NB4 (cell line): ENCODE measurements around the gene GOLGA7B.

ENCODE experiments used
- POLR2A ChIP-seq: IDR thresholded peaks from 2 replicates; pipeline ENCODE4 v1.6.1; 2011; ENCODE audit warnings: mild to moderate bottlenecking; ENCODE audit not compliant: insufficient read length; ENCODE audit errors: extremely low read depth
- TF ChIP-seq, protein P1 (sequence below): IDR thresholded peaks from one replicate; pipeline ENCODE4 v1.5.1; 2012; ENCODE audit warnings: low read depth, low read length
- TF ChIP-seq, protein P2 (sequence below): IDR thresholded peaks from 2 replicates; pipeline ENCODE4 v1.6.1; 2011; ENCODE audit warnings: low read depth, low read length

DNA sequence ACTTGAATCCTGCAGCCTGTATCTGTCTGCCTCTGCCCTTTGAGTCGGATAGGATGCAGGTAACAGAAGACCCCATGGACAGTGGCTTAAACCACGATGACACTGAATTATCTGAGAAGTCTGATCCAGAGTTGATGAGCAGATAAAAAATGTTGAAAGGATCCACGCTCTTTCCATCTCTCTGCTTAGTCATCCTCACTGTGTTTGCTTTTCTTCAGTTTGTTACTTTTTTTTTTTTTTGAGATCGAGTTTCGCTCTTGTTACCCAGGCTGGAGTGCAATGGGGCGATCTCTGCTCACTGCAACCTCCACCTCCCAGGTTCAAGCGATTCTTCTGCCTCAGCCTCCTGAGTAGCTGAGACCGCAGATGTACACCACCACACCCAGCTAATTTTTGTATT lies 36.9 kb upstream of the GOLGA7B start:
- TF ChIP-seq, protein P1, sequence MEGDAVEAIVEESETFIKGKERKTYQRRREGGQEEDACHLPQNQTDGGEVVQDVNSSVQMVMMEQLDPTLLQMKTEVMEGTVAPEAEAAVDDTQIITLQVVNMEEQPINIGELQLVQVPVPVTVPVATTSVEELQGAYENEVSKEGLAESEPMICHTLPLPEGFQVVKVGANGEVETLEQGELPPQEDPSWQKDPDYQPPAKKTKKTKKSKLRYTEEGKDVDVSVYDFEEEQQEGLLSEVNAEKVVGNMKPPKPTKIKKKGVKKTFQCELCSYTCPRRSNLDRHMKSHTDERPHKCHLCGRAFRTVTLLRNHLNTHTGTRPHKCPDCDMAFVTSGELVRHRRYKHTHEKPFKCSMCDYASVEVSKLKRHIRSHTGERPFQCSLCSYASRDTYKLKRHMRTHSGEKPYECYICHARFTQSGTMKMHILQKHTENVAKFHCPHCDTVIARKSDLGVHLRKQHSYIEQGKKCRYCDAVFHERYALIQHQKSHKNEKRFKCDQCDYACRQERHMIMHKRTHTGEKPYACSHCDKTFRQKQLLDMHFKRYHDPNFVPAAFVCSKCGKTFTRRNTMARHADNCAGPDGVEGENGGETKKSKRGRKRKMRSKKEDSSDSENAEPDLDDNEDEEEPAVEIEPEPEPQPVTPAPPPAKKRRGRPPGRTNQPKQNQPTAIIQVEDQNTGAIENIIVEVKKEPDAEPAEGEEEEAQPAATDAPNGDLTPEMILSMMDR, result no peak
- TF ChIP-seq POLR2A, result no peak
- TF ChIP-seq, protein P2, sequence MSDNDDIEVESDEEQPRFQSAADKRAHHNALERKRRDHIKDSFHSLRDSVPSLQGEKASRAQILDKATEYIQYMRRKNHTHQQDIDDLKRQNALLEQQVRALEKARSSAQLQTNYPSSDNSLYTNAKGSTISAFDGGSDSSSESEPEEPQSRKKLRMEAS, result no peak
